ENCODE results near the gene NUP58.

DNA sequence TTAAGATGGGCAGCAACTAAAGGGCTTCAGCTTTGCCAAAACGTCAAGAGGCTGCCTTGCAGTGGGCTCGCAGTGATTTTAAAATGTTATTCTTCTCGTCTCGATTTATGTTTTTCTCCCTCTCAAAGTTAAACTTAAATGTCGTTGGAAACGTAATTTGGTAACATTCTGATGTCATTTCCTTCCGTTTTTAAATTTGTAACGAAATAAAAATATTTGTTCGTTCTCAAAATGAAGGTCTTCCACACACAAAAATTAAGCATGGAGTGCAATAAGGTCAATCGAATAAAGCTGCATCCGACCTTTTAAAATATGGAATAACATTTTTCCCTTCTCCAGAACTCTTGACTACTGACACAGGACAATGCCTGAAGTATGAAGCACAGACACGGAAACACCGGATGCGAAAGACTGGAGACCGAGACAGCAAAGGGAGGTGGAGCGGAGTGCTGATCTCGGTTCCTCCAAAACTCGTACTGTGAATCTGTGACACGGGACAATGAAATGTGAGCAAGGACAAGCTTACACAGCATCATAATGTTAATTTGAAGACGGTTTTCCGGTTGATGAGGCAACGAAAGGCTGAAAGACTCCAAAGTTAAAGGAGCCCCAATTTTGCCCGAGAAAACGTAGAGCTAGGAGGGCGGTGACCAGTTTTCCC, 15.0 kb upstream of the NUP58 start:
- TF ChIP-seq CTCF (IDR thresholded peaks at IDR 0.05; ENCODE audit: low read length) (no peak), EZH2 (IDR thresholded peaks at IDR 0.05; ENCODE audit: borderline replicate concordance, low read length) (no peak)

All from OCI-LY1 (cell line).